ENCODE measurements around the gene CHAF1A.
A peak's percentile ranks its signal among the peaks of the same experiment; 100 is the strongest.

Gene CHAF1A

DNA sequence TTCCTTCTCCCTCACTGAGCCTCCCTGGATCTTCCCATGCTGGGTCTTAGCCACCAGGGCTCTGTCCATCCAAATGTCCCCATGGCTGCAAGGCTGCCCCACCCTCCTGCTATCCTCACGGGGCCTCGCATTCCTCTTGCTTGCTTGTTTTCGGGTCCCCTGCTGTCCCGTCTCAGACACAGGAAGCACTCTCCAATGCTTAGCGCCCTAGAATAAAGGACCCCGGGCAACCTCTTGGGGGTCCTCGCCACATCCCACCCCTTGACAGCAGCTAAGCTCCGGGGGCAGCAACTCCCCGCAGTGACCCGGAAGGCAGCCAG, 25.8 kb upstream of the CHAF1A start:
- H3K27ac Mint-ChIP-seq, result peak overlapping the region; percentile 55
- H3K4me1 Mint-ChIP-seq, result peaks cover 71% of the 10 kb centered on the region
- peaks cover 3% of the 10 kb centered on the region for H3K27me3 Mint-ChIP-seq (ENCODE audit: low read depth, poor library complexity)
- H3K9me3 Mint-ChIP-seq, result no peaks in the 10 kb centered on the region
- H3K4me3 Mint-ChIP-seq, result no peak overlapping the region
- no peaks in the 10 kb centered on the region for H3K36me3 Mint-ChIP-seq (ENCODE audit: low read depth)
- DNase-seq, result no peak
- TF ChIP-seq, protein P1, sequence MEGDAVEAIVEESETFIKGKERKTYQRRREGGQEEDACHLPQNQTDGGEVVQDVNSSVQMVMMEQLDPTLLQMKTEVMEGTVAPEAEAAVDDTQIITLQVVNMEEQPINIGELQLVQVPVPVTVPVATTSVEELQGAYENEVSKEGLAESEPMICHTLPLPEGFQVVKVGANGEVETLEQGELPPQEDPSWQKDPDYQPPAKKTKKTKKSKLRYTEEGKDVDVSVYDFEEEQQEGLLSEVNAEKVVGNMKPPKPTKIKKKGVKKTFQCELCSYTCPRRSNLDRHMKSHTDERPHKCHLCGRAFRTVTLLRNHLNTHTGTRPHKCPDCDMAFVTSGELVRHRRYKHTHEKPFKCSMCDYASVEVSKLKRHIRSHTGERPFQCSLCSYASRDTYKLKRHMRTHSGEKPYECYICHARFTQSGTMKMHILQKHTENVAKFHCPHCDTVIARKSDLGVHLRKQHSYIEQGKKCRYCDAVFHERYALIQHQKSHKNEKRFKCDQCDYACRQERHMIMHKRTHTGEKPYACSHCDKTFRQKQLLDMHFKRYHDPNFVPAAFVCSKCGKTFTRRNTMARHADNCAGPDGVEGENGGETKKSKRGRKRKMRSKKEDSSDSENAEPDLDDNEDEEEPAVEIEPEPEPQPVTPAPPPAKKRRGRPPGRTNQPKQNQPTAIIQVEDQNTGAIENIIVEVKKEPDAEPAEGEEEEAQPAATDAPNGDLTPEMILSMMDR (IDR thresholded peaks at IDR 0.05), result no peak

DNA sequence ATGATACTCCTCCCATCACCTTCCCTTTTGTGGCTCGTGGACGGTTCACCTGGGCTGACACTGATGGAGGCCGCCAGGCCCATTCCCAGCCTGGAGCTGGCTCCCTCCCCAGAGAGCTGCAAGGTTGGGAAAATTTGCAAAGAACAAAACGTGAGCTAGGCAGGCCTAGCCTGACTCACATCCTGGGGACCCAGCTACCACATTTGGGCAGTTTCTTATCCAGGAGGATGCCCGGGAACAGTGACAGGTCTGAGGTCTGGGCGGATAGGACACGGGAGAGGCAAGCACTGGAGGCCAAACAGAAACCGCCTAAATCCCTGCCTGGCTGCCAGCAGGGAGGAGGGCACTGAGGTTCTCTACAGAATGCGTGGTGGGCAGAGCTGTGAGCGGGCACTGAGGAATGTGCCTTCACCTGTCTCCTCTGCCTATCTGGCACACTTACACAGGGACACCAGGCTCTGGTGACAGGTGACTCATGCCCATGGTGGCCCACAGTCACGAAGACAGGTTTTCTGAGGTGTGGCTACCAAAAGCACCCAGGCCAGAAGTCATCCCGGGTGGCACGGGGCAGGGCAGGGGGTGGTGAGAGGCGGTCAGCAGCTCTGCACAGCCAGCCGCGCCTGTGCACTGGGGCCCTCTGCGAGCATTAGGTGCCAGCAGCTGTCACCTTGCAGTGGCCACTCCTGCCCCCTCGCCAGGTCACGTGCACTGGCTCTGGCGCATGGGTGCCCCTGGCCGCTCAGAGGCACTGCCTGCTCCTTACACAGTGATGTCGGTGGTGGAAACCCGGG, 25.3 kb upstream of the CHAF1A start:
- Mint-ChIP-seq H3K27ac (peak overlapping the region; percentile 55), H3K4me3 (no peak overlapping the region), H3K36me3 (ENCODE audit: low read depth) (no peaks in the 10 kb centered on the region), H3K27me3 (ENCODE audit: low read depth, poor library complexity) (peaks cover 3% of the 10 kb centered on the region), H3K9me3 (no peaks in the 10 kb centered on the region), H3K4me1 (peaks cover 70% of the 10 kb centered on the region)
- DNase-seq, result no peak
- TF ChIP-seq, protein P1 (IDR thresholded peaks at IDR 0.05), result no peak

DNA sequence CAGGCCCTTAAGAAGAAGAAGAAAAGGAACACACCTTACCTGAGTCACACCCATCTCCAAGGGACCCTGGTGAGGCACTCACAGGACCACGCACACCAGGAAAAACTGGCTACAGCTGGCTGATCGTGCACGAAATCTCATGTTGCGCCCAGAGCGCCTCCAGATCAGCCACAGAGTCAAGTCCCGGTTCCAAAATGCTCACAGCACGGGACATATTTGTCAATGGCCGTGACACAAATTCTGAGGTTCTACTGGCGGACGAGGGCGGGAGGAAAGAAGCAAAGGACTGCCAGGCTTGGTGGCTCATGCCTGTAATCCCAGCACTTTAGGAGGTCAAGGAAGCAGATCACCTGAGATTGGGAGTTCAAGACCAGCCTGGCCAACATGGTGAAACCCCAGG, 23.6 kb upstream of the CHAF1A start:
- no peak overlapping the region for H3K4me3 Mint-ChIP-seq
- peaks cover 61% of the 10 kb centered on the region for H3K4me1 Mint-ChIP-seq
- TF ChIP-seq, protein P1 (IDR thresholded peaks at IDR 0.05), result no peak
- H3K9me3 Mint-ChIP-seq, result no peaks in the 10 kb centered on the region
- peaks cover 3% of the 10 kb centered on the region for H3K27me3 Mint-ChIP-seq (ENCODE audit: low read depth, poor library complexity)
- H3K36me3 Mint-ChIP-seq (ENCODE audit: low read depth), result peaks cover 6% of the 10 kb centered on the region
- peak overlapping the region; percentile 88 for H3K27ac Mint-ChIP-seq
- no peak for DNase-seq

DNA sequence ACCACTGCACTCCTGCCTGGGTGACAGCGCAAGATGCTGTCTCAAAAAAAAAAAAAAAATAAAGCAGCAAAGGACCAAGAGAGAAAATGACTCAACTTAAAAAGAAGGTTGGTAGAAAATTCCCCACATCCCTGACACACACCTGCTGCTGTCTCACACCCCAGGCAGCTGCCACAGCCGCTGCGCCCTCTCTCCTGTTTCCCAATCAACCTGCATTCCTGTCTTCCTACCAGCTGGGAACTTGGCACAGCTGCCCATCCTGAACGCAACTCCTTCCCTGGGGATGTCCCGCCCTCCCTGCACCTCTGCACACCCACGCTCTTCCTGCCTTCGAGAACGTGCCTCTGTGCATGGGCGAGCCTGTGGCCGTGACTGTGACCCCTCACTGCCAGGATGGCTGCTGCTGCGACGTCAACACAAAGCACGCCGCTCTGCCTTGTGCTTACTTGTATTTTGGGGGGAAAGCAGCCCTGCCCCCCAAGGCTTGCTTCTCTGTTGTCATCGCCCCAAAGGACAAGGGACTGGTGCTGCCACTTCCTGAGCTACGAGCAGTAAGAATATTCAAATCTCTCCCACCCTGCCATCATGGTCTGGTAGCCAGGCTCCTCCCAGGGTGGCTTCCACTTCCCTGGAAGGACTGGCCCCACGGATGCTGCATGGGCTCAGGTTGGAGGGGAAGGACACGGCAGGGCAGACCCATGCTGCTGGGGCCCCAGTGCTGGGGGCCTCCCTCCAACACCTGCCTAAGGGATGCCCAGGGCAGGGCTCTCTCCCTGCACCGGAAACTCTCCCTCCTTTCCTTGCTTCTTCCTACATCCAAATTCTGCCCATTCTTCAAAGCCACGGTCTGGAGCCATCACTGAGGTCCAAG, 22.8 kb upstream of the CHAF1A start:
- DNase-seq, result no peak
- Mint-ChIP-seq H3K9me3 (no peaks in the 10 kb centered on the region), H3K36me3 (ENCODE audit: low read depth) (peaks cover 6% of the 10 kb centered on the region), H3K4me1 (peaks cover 58% of the 10 kb centered on the region), H3K27ac (peak overlapping the region; percentile 97), H3K4me3 (peak overlapping the region; percentile 16), H3K27me3 (ENCODE audit: low read depth, poor library complexity) (peaks cover 3% of the 10 kb centered on the region)
- TF ChIP-seq, protein P1 (IDR thresholded peaks at IDR 0.05), result no peak

DNA sequence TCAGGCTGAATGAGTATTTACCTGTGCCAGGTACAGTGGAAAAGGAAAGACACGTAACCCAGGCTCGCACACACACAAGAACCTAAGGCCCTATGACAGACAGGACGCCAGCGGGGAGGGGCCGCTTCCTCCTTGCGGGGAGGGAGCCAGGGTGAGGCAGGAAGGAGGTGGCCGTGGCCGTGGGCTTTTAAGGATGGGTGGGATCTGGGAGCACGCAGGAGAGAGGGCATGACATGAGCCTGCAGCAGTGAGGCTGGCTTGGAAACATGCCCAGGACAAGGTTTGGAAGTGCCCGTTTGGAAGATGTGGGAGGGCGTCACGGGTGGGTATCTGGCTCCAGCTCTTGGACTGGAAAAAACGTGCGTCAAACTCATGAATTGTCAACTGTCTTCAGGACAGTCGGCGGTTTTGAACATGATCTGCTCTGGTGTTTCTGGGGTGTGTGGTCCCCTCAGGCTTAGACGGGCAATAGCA, 22.1 kb upstream of the CHAF1A start:
- peak overlapping the region; percentile 97 for H3K27ac Mint-ChIP-seq
- H3K27me3 Mint-ChIP-seq (ENCODE audit: low read depth, poor library complexity), result peaks cover 3% of the 10 kb centered on the region
- H3K9me3 Mint-ChIP-seq, result no peaks in the 10 kb centered on the region
- DNase-seq, result no peak
- TF ChIP-seq, protein P1 (IDR thresholded peaks at IDR 0.05), result no peak
- H3K4me3 Mint-ChIP-seq, result no peak overlapping the region
- peaks cover 6% of the 10 kb centered on the region for H3K36me3 Mint-ChIP-seq (ENCODE audit: low read depth)
- H3K4me1 Mint-ChIP-seq, result peaks cover 56% of the 10 kb centered on the region
